Measurements from ENCODE around the gene ZNF185. TPM values are rescaled to one million over a fixed set of nuclear protein-coding genes. Genes with fewer than 3 reads are reported as not detected.

The ZNF185 gene
- total and polyA plus RNA-seq, 2 of the 8 experiments (the other 6 are each of a cell fraction or from before 2014, with no cell fraction given) = 15.6 to 20.1 TPM

DNA sequence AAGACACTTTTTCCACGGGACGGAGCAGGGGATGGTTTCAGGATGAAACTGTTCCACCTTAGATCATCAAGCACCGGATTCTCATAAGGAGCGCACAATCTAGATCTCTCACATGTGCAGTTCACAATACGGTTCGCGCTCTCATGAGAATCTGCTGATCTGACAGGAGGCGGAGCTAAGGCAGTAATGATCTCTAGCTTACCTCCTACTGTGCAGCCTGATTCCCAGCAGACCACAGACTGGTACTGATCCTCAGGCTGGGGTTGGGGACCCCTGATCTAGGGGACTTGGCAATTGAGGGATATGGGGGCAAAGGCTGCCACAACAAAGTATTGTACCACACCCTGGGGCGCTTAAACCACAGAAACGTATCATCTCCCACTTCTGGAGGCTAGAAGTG, 25.7 kb downstream of the ZNF185 start (continued):
- TF ChIP-seq RNF2 (IDR thresholded peaks at IDR 0.05; ENCODE audit: borderline replicate concordance, low read depth, low read length, missing control alignments, poor library complexity, severe bottlenecking) (no peak), NRF1 (IDR thresholded peaks at IDR 0.05; ENCODE audit: low read depth, low read length) (no peak), EZH2 (IDR thresholded peaks at IDR 0.05; ENCODE audit: low read depth, low read length, severe bottlenecking) (no peak), RAD21 (IDR thresholded peaks at IDR 0.05 in 1 of 2, conservative IDR thresholded peaks at IDR 0.05 in 1 of 2; ENCODE audit: low read depth in 2 of 2, low read length in 2 of 2) (no peak), CHD2 (IDR thresholded peaks at IDR 0.05; ENCODE audit: low read length) (no peak), EP300 (IDR thresholded peaks at IDR 0.05; ENCODE audit: borderline replicate concordance in 1 of 2, low read depth in 2 of 2, low read length in 2 of 2) (no peak), HDAC6 (IDR thresholded peaks at IDR 0.05; ENCODE audit: low read depth, low read length) (no peak)

Data from H1 (cell line).